Panc1 (cell line): ENCODE results near the gene PIK3CD.
A peak's percentile ranks its signal among the peaks of the same experiment; 100 is the strongest.

ENCODE experiments used
- POLR2AphosphoS5 ChIP-seq: IDR thresholded peaks from 2 replicates; pipeline ENCODE4 v1.6.1; 2012; ENCODE audit warnings: mild to moderate bottlenecking, low read depth, low read length, moderate library complexity
- SIN3A ChIP-seq: IDR thresholded peaks from 2 replicates; pipeline ENCODE4 v1.6.1; 2012; ENCODE audit warnings: low read depth, mild to moderate bottlenecking, low read length, moderate library complexity, borderline replicate concordance; ENCODE audit not compliant: insufficient read depth
- TCF7L2 ChIP-seq: IDR thresholded peaks from 2 replicates; pipeline ENCODE4 v1.6.1; 2011; ENCODE audit warnings: mild to moderate bottlenecking, low read depth, low read length, inconsistent platforms
- TF ChIP-seq, protein P1 (sequence below): fragments of 450-650 bp; IDR thresholded peaks from 2 replicates; pipeline ENCODE4 v1.5.1; 2017; ENCODE audit warnings: mild to moderate bottlenecking
- TF ChIP-seq, protein P2 (sequence below), 2 experiments: IDR thresholded peaks; 2 replicates each; pipeline ENCODE4 v1.6.1; 2011 to 2012; ENCODE audit warnings: low read depth in 2 of 2, control low read depth in 1 of 2, low read length in 1 of 2, mild to moderate bottlenecking in 1 of 2, moderate library complexity in 1 of 2; ENCODE audit not compliant: insufficient read depth in 1 of 2

DNA sequence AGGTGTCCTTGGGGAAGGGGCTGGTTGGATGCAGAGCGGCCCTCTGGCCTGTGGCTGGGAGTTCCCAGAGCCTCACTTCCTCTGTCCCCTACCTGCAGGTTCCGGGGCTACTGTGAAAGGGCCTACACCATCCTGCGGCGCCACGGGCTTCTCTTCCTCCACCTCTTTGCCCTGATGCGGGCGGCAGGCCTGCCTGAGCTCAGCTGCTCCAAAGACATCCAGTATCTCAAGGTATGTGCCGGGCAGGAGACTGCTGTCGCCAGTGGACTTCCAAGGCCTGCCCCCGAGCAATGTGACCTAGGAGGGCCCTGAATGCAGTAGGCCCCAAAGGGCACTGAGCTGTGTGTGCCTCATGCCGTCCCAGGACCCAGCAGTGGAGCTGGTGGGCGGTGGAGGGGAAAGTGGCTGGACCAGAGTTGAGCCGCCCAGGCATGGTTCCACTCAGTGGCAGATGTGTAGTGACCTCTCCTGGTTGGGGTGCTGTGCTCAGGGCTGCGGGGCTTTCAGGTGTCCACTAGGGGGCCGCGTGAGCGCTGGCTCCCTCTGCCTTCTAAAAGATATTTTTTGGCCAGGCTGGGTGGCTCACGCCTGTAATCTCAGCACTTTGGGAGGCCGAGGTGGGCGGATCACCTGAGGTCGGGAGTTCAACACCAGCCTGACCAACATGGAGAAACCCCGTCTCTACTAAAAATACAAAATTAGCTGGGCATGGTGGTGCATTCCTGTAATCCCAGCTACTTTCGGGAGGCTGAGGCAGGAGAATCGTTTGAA, 73.4 kb downstream of the PIK3CD start:
- TF ChIP-seq, protein P1, sequence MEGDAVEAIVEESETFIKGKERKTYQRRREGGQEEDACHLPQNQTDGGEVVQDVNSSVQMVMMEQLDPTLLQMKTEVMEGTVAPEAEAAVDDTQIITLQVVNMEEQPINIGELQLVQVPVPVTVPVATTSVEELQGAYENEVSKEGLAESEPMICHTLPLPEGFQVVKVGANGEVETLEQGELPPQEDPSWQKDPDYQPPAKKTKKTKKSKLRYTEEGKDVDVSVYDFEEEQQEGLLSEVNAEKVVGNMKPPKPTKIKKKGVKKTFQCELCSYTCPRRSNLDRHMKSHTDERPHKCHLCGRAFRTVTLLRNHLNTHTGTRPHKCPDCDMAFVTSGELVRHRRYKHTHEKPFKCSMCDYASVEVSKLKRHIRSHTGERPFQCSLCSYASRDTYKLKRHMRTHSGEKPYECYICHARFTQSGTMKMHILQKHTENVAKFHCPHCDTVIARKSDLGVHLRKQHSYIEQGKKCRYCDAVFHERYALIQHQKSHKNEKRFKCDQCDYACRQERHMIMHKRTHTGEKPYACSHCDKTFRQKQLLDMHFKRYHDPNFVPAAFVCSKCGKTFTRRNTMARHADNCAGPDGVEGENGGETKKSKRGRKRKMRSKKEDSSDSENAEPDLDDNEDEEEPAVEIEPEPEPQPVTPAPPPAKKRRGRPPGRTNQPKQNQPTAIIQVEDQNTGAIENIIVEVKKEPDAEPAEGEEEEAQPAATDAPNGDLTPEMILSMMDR: peak; percentile 97
- TF ChIP-seq POLR2AphosphoS5 (no peak), SIN3A (no peak), TCF7L2 (no peak)
- TF ChIP-seq, protein P2, sequence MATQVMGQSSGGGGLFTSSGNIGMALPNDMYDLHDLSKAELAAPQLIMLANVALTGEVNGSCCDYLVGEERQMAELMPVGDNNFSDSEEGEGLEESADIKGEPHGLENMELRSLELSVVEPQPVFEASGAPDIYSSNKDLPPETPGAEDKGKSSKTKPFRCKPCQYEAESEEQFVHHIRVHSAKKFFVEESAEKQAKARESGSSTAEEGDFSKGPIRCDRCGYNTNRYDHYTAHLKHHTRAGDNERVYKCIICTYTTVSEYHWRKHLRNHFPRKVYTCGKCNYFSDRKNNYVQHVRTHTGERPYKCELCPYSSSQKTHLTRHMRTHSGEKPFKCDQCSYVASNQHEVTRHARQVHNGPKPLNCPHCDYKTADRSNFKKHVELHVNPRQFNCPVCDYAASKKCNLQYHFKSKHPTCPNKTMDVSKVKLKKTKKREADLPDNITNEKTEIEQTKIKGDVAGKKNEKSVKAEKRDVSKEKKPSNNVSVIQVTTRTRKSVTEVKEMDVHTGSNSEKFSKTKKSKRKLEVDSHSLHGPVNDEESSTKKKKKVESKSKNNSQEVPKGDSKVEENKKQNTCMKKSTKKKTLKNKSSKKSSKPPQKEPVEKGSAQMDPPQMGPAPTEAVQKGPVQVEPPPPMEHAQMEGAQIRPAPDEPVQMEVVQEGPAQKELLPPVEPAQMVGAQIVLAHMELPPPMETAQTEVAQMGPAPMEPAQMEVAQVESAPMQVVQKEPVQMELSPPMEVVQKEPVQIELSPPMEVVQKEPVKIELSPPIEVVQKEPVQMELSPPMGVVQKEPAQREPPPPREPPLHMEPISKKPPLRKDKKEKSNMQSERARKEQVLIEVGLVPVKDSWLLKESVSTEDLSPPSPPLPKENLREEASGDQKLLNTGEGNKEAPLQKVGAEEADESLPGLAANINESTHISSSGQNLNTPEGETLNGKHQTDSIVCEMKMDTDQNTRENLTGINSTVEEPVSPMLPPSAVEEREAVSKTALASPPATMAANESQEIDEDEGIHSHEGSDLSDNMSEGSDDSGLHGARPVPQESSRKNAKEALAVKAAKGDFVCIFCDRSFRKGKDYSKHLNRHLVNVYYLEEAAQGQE (IDR thresholded peaks at IDR 0.05; ENCODE audit: insufficient read depth in 1 of 2, low read depth in 2 of 2, low read length in 1 of 2): no peak
